ACC112 (cell line): Measurements from ENCODE around the gene COL4A3.

ENCODE experiments used
- H2AFZ ChIP-seq: fragments of 200-600 bp; sonication (generic); one replicate; pipeline ENCODE4 v1.6.0; 2017; ENCODE audit warnings: antibody characterized with exemption, low read length; ENCODE audit not compliant: unreplicated experiment
- H3K27ac ChIP-seq: fragments of 200-600 bp; sonication (generic); 2 replicates; pipeline ENCODE4 v1.5.1; 2014; ENCODE audit warnings: low read depth, mild to moderate bottlenecking, antibody characterized with exemption, low read length, moderate library complexity
- H3K27me3 ChIP-seq: fragments of 200-600 bp; sonication (generic); 2 replicates; pipeline ENCODE4 v1.6.1; 2014; ENCODE audit warnings: mild to moderate bottlenecking, antibody characterized with exemption, low read length, moderate library complexity, mixed read lengths; ENCODE audit not compliant: insufficient read depth
- H3K36me3 ChIP-seq: fragments of 200-600 bp; sonication (generic); 2 replicates; pipeline ENCODE4 v1.6.1; 2016; ENCODE audit warnings: mild to moderate bottlenecking, antibody characterized with exemption, low read length, moderate library complexity, mixed read lengths; ENCODE audit not compliant: insufficient read depth
- H3K4me1 ChIP-seq: fragments of 200-600 bp; sonication (generic); one replicate; pipeline ENCODE4 v1.6.1; 2016; ENCODE audit warnings: low read length, mixed read lengths; ENCODE audit not compliant: insufficient read depth, unreplicated experiment, control insufficient read depth
- H3K4me3 ChIP-seq: fragments of 200-600 bp; sonication (generic); 2 replicates; pipeline ENCODE4 v1.5.1; 2014; ENCODE audit warnings: mild to moderate bottlenecking, low read depth, low read length
- H3K79me2 ChIP-seq: fragments of 200-600 bp; sonication (generic); one replicate; pipeline ENCODE4 v1.6.0; 2016; ENCODE audit warnings: low read length; ENCODE audit not compliant: control insufficient read depth, unreplicated experiment, insufficient read depth

The COL4A3 gene

GRCh38 chr2:227317834-227318233 lies 153.4 kb downstream of the COL4A3 start:
- no peaks in the 10 kb centered on the region for H3K27me3 ChIP-seq
- H3K27ac ChIP-seq, result no peak overlapping the region

GRCh38 chr2:227320305-227321094 lies 156.1 kb downstream of the COL4A3 start:
- Histone ChIP-seq H3K4me1 (no peaks in the 10 kb centered on the region), H3K36me3 (no peaks in the 10 kb centered on the region), H3K79me2 (peaks cover 11% of the 10 kb centered on the region), H2AFZ (no peak overlapping the region), H3K4me3 (no peak overlapping the region), H3K27ac (no peak overlapping the region), H3K27me3 (no peaks in the 10 kb centered on the region)

More at GRCh38 chr2:227317834-227318233, 153.4 kb downstream of the COL4A3 start:
- Histone ChIP-seq H3K36me3 (no peaks in the 10 kb centered on the region), H3K79me2 (no peaks in the 10 kb centered on the region), H3K4me3 (no peak overlapping the region), H3K4me1 (no peaks in the 10 kb centered on the region), H2AFZ (no peak overlapping the region)

- Histone ChIP-seq H3K4me3 (no peak overlapping the region), H3K27ac (no peak overlapping the region), H3K36me3 (no peaks in the 10 kb centered on the region), H3K4me1 (peaks cover 7% of the 10 kb centered on the region), H2AFZ (no peak overlapping the region), H3K27me3 (no peaks in the 10 kb centered on the region), H3K79me2 (peaks cover 32% of the 10 kb centered on the region)
Observed at GRCh38 chr2:227322530-227323205, 158.2 kb downstream of the COL4A3 start.

GRCh38 chr2:227323818-227324217 lies 159.4 kb downstream of the COL4A3 start:
- Histone ChIP-seq H3K4me1 (peaks cover 9% of the 10 kb centered on the region), H3K36me3 (no peaks in the 10 kb centered on the region), H3K27ac (no peak overlapping the region), H2AFZ (no peak overlapping the region), H3K27me3 (no peaks in the 10 kb centered on the region), H3K79me2 (peaks cover 44% of the 10 kb centered on the region), H3K4me3 (peak overlapping the region; percentile 97)

GRCh38 chr2:227324642-227324994 lies 160.2 kb downstream of the COL4A3 start:
- H2AFZ ChIP-seq, result peak overlapping the region; percentile 91
- H3K36me3 ChIP-seq, result no peaks in the 10 kb centered on the region
- peaks cover 9% of the 10 kb centered on the region for H3K4me1 ChIP-seq
- peaks cover 51% of the 10 kb centered on the region for H3K79me2 ChIP-seq
- no peaks in the 10 kb centered on the region for H3K27me3 ChIP-seq
- H3K27ac ChIP-seq, result peak overlapping the region; percentile 73
- peak overlapping the region; percentile 97 for H3K4me3 ChIP-seq

GRCh38 chr2:227324995-227325838 lies 160.8 kb downstream of the COL4A3 start, which contains the start of gene MFF:
MFF (plus strand) TSS chr2:227325251; CDS start chr2:227330666, 5,415 bp downstream.
- peak within 1 kb of the TSS; percentile 97 for H3K4me3 ChIP-seq
- no peaks in the 10 kb centered on the region for H3K27me3 ChIP-seq
- peak within 1 kb of the TSS; percentile 73 for H3K27ac ChIP-seq
- H3K36me3 ChIP-seq, result 0 out of 2 replicates have a peak, but pooled peaks cover under 1% of the 10 kb centered on the region
- peaks cover 57% of the 10 kb centered on the region for H3K79me2 ChIP-seq
- H2AFZ ChIP-seq, result peak within 1 kb of the TSS; percentile 91
- H3K4me1 ChIP-seq, result peaks cover 9% of the 10 kb centered on the region

- Histone ChIP-seq H3K4me3 (peak overlapping the region; percentile 97), H2AFZ (peak overlapping the region; percentile 89), H3K79me2 (peaks cover 62% of the 10 kb centered on the region), H3K36me3 (peaks cover 7% of the 10 kb centered on the region), H3K27ac (peak overlapping the region; percentile 73), H3K27me3 (no peaks in the 10 kb centered on the region), H3K4me1 (peaks cover 9% of the 10 kb centered on the region)
Observed at GRCh38 chr2:227325839-227326195, 161.4 kb downstream of the COL4A3 start.

- peaks cover 66% of the 10 kb centered on the region for H3K79me2 ChIP-seq
- no peak overlapping the region for H3K27ac ChIP-seq
- H3K27me3 ChIP-seq, result no peaks in the 10 kb centered on the region
- peaks cover 13% of the 10 kb centered on the region for H3K4me1 ChIP-seq
- peak overlapping the region; percentile 97 for H3K4me3 ChIP-seq
- no peak overlapping the region for H2AFZ ChIP-seq
- H3K36me3 ChIP-seq, result peaks cover 15% of the 10 kb centered on the region
Observed at GRCh38 chr2:227326783-227327182, 162.4 kb downstream of the COL4A3 start.

GRCh38 chr2:227335713-227336112 lies 171.3 kb downstream of the COL4A3 start:
- Histone ChIP-seq H3K36me3 (peaks cover 40% of the 10 kb centered on the region), H3K27me3 (no peaks in the 10 kb centered on the region), H3K4me1 (peaks cover 5% of the 10 kb centered on the region), H3K4me3 (no peak overlapping the region), H2AFZ (no peak overlapping the region), H3K79me2 (peaks cover 12% of the 10 kb centered on the region), H3K27ac (no peak overlapping the region)

- Histone ChIP-seq H3K79me2 (peaks cover 6% of the 10 kb centered on the region), H2AFZ (no peak overlapping the region), H3K27me3 (no peaks in the 10 kb centered on the region), H3K36me3 (peaks cover 30% of the 10 kb centered on the region), H3K4me3 (no peak overlapping the region), H3K27ac (no peak overlapping the region), H3K4me1 (no peaks in the 10 kb centered on the region)
Observed at GRCh38 chr2:227337442-227337841, 173.0 kb downstream of the COL4A3 start.
